Peyer's patch (tissue), 4 donors: ENCODE measurements around the gene CD300C.

ENCODE experiments used
- POLR2A ChIP-seq, 2 donors: fragments of 450-650 bp; IDR thresholded peaks; one replicate each; pipeline ENCODE4 v1.5.1; 2017; ENCODE audit warnings: antibody characterized with exemption in 2 of 2, mild to moderate bottlenecking in 2 of 2, moderate library complexity in 2 of 2
- TF ChIP-seq, protein P1 (sequence below), 6 experiments: fragments of 450-650 bp in 4 of 6; fragments of 200-600 bp in 2 of 6; sonication (generic) in 1 of 6; IDR thresholded peaks; one replicate each; pipeline ENCODE4 v1.5.1; 2017 to 2019; ENCODE audit warnings: antibody characterized with exemption in 6 of 6, mild to moderate bottlenecking in 3 of 6, moderate library complexity in 1 of 6

DNA sequence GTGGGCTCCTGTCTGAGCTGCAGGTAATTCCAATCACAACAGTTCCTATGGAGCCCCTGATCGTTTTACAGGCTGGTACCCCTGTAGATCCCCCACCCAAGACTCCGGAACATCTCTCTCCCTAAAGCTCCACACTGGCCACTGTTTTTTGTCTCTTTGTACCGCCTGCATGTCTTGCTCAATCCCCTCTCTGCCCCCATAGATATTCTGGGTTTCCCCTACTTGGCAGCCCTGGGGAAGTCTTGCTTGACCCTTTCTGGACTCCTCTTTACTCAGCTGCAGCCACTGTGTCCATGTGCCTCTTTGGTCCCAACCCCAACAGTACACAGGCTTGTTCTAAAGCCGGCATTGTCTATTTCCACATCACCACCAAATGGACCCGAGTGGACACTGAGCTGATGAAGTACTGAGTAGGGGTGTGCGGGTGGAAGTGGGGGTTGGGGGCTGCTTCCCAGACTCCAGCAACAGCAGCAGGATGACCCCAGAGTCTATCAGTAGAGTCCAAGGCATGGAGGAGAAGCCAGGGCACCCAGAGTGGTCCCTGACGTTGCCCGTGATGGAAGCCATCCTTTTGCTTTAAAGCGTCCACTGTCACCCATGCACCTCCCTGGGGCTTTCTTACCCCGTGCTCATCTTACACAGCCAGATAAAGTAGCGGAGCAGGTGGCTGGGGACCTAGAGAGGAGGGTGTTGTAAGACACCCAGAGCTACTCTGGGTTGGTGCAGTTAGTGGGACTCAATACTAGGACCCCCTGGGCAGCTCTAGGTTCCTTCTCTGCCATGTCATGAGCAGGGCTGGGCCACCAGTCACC, 21.1 kb downstream of the CD300C start:
- TF ChIP-seq, protein P1, sequence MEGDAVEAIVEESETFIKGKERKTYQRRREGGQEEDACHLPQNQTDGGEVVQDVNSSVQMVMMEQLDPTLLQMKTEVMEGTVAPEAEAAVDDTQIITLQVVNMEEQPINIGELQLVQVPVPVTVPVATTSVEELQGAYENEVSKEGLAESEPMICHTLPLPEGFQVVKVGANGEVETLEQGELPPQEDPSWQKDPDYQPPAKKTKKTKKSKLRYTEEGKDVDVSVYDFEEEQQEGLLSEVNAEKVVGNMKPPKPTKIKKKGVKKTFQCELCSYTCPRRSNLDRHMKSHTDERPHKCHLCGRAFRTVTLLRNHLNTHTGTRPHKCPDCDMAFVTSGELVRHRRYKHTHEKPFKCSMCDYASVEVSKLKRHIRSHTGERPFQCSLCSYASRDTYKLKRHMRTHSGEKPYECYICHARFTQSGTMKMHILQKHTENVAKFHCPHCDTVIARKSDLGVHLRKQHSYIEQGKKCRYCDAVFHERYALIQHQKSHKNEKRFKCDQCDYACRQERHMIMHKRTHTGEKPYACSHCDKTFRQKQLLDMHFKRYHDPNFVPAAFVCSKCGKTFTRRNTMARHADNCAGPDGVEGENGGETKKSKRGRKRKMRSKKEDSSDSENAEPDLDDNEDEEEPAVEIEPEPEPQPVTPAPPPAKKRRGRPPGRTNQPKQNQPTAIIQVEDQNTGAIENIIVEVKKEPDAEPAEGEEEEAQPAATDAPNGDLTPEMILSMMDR (IDR thresholded peaks at IDR 0.05) = no peak
- TF ChIP-seq POLR2A (IDR thresholded peaks at IDR 0.05) = no peak
